ENCODE data around the gene HHEX. TPM values are rescaled to one million over a fixed set of nuclear protein-coding genes. Genes with fewer than 3 reads are reported as not detected.

HHEX gene
- total RNA-seq, 1 experiment from 2014 or later: 11.0 TPM

DNA sequence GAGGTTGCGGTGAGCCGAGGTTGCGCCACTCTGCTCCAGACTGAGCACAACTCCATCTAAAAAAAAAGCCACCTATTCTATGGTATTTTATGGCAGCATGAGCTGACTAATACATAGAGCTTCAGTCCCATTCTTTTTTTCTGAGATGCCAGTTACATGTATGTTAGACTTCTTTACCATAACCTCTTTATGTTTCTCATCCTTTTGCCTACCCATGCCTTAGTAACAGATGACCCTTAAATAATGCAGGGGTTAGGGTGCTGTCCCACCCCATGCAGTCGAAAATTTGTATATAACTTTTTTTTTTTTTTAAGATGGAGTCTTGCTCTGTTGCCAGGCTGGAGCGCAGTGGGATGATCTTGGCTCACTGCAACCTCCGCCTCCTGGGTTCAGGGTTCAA is 22.7 kb upstream of the HHEX start:
- Histone ChIP-seq H3K9ac (ENCODE audit: low read length) (no peak overlapping the region), H3K4me2 (ENCODE audit: low read length) (no peak overlapping the region), H3K27me3 (ENCODE audit: insufficient read depth, low read length) (no peaks in the 10 kb centered on the region), H4K20me1 (ENCODE audit: insufficient read depth) (no peaks in the 10 kb centered on the region), H3K36me3 (ENCODE audit: control insufficient read depth in 1 of 2, insufficient read depth in 2 of 2, low read length in 2 of 2) (no peaks in the 10 kb centered on the region), H3K27ac (ENCODE audit: low read depth, low read length) (no peak overlapping the region), H3K79me2 (ENCODE audit: insufficient read depth, low read length) (no peaks in the 10 kb centered on the region), H3K9me3 (ENCODE audit: control insufficient read depth in 1 of 2, insufficient read depth in 1 of 2, low read depth in 1 of 2, low read length in 2 of 2) (no peaks in the 10 kb centered on the region; a peak in 1 of 4 replicates), H2AFZ (ENCODE audit: low read depth, low read length, poor library complexity, severe bottlenecking) (no peak overlapping the region), H3K4me1 (ENCODE audit: control insufficient read depth in 1 of 2, insufficient read depth in 2 of 2, low read length in 2 of 2) (no peaks in the 10 kb centered on the region), H3K4me3 (replicated peaks in 1 of 2; ENCODE audit: low read depth in 1 of 2, low read length in 2 of 2) (no peak overlapping the region), H3K9me2 (ENCODE audit: insufficient read depth) (no peaks in the 10 kb centered on the region)
- ChIA-PET POLR2A (no interaction called here), CTCF (no interaction called here), RAD21 (ENCODE audit: low non-redundant PET in 1 of 2, low total read pairs in 2 of 2, uncharacterized antibody in 2 of 2, unreplicated experiment in 2 of 2) (no interaction called here)
- TF ChIP-seq POLR2A (IDR thresholded peaks at IDR 0.05; ENCODE audit: borderline replicate concordance, extremely low read depth, insufficient read depth, insufficient read length) (no peak), YY1 (IDR thresholded peaks at IDR 0.05; ENCODE audit: extremely low read depth, insufficient replicate concordance, low read depth, low read length) (no peak), EZH2phosphoT487 (IDR thresholded peaks at IDR 0.05; ENCODE audit: borderline replicate concordance) (no peak), RAD21 (IDR thresholded peaks at IDR 0.05; ENCODE audit: low read depth) (no peak), FOSL1 (IDR thresholded peaks at IDR 0.05; ENCODE audit: low read depth) (no peak), JUND (IDR thresholded peaks at IDR 0.05) (no peak), EGR1 (IDR thresholded peaks at IDR 0.05; ENCODE audit: low read depth) (no peak), ELF1 (IDR thresholded peaks at IDR 0.05; ENCODE audit: borderline replicate concordance, low read depth) (no peak), ZNF274 (IDR thresholded peaks at IDR 0.05; ENCODE audit: low read depth, low read length) (no peak), SRF (IDR thresholded peaks at IDR 0.05; ENCODE audit: low read depth) (no peak), SIN3A (IDR thresholded peaks at IDR 0.05; ENCODE audit: low read depth) (no peak), ZBTB33 (IDR thresholded peaks at IDR 0.05; ENCODE audit: extremely low read depth, insufficient replicate concordance, low read length) (no peak)
- TF ChIP-seq, protein P1, sequence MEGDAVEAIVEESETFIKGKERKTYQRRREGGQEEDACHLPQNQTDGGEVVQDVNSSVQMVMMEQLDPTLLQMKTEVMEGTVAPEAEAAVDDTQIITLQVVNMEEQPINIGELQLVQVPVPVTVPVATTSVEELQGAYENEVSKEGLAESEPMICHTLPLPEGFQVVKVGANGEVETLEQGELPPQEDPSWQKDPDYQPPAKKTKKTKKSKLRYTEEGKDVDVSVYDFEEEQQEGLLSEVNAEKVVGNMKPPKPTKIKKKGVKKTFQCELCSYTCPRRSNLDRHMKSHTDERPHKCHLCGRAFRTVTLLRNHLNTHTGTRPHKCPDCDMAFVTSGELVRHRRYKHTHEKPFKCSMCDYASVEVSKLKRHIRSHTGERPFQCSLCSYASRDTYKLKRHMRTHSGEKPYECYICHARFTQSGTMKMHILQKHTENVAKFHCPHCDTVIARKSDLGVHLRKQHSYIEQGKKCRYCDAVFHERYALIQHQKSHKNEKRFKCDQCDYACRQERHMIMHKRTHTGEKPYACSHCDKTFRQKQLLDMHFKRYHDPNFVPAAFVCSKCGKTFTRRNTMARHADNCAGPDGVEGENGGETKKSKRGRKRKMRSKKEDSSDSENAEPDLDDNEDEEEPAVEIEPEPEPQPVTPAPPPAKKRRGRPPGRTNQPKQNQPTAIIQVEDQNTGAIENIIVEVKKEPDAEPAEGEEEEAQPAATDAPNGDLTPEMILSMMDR (IDR thresholded peaks at IDR 0.05 in 2 of 3, conservative IDR thresholded peaks at IDR 0.05 in 1 of 3; ENCODE audit: borderline replicate concordance in 1 of 3, insufficient read depth in 1 of 3, low read depth in 2 of 3, low read length in 2 of 3): no peak
- TF ChIP-seq, protein P2, sequence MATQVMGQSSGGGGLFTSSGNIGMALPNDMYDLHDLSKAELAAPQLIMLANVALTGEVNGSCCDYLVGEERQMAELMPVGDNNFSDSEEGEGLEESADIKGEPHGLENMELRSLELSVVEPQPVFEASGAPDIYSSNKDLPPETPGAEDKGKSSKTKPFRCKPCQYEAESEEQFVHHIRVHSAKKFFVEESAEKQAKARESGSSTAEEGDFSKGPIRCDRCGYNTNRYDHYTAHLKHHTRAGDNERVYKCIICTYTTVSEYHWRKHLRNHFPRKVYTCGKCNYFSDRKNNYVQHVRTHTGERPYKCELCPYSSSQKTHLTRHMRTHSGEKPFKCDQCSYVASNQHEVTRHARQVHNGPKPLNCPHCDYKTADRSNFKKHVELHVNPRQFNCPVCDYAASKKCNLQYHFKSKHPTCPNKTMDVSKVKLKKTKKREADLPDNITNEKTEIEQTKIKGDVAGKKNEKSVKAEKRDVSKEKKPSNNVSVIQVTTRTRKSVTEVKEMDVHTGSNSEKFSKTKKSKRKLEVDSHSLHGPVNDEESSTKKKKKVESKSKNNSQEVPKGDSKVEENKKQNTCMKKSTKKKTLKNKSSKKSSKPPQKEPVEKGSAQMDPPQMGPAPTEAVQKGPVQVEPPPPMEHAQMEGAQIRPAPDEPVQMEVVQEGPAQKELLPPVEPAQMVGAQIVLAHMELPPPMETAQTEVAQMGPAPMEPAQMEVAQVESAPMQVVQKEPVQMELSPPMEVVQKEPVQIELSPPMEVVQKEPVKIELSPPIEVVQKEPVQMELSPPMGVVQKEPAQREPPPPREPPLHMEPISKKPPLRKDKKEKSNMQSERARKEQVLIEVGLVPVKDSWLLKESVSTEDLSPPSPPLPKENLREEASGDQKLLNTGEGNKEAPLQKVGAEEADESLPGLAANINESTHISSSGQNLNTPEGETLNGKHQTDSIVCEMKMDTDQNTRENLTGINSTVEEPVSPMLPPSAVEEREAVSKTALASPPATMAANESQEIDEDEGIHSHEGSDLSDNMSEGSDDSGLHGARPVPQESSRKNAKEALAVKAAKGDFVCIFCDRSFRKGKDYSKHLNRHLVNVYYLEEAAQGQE (IDR thresholded peaks at IDR 0.05; ENCODE audit: low read depth): no peak
- no peak for DNase-seq (ENCODE audit: low read depth, low spot score)
- no TSS peak for BruUV-seq (replicated peaks)
- ATAC-seq: no peak
- intact Hi-C loops (cut with micrococcal nuclease): no loop called here
